Naive thymus-derived CD4-positive, alpha-beta T cell (primary cell): ENCODE measurements around the gene CAMK2A. TPM values are rescaled to one million over a fixed set of nuclear protein-coding genes. Genes with fewer than 3 reads are reported as not detected.
A peak's percentile ranks its signal among the peaks of the same experiment; 100 is the strongest.

ENCODE experiments used
- ATAC-seq: fragments of 150-1000 bp; cut with Tn5 transposase; 2 replicates; pipeline ENCODE4 v1.10.0; 2021; ENCODE audit warnings: mild to moderate bottlenecking, moderate library complexity
- CTCF ChIA-PET: fragments of 350-600 bp; sonication (Branson Sonifier 250); formaldehyde crosslinking; loops from one replicate; lab custom pipeline; 2021; ENCODE audit warnings: antibody characterized with exemption; lab: Charles Lee
- POLR2A ChIA-PET: fragments of 350-600 bp; sonication (Branson Sonifier 250); formaldehyde crosslinking; loops from one replicate; lab custom pipeline; 2021; ENCODE audit warnings: antibody characterized with exemption, inconsistent platforms; lab: Charles Lee
- DNase-seq, 9 donors: peaks; one replicate each; pipeline versions ENCODE4 v3.0.0 to v3.0.0-alpha.2; 2020 to 2022; ENCODE audit warnings: mixed read lengths in 1 of 9
- H3K27ac ChIP-seq: one replicate; pipeline ENCODE4 v1.7.0; 2013; ENCODE audit warnings: mild to moderate bottlenecking, low read depth, low read length, moderate library complexity
- H3K27me3 ChIP-seq, 2 donors: one replicate each; pipeline ENCODE4 v1.7.0; 2013; ENCODE audit warnings: low read length in 2 of 2, mild to moderate bottlenecking in 2 of 2, moderate library complexity in 2 of 2; ENCODE audit not compliant: control insufficient read depth in 2 of 2, insufficient read depth in 2 of 2
- H3K36me3 ChIP-seq, 3 experiments: 1 replicate in 2 of 3; 2 replicates in 1 of 3; pipeline ENCODE4 v1.7.0; 2013; ENCODE audit warnings: low read length in 3 of 3, mild to moderate bottlenecking in 3 of 3, moderate library complexity in 1 of 3; ENCODE audit not compliant: insufficient read depth in 3 of 3, control insufficient read depth in 2 of 3
- H3K4me1 ChIP-seq, 2 donors: one replicate each; pipeline ENCODE4 v1.7.0; 2013; ENCODE audit warnings: low read length in 2 of 2, mild to moderate bottlenecking in 2 of 2, moderate library complexity in 1 of 2; ENCODE audit not compliant: control insufficient read depth in 2 of 2, insufficient read depth in 2 of 2
- H3K4me3 ChIP-seq: 2 replicates; pipeline ENCODE4 v1.7.0; 2013; ENCODE audit warnings: mild to moderate bottlenecking, low read length
- H3K9me3 ChIP-seq, 3 experiments: 1 replicate in 2 of 3; 2 replicates in 1 of 3; pipeline ENCODE4 v1.7.0; 2013; ENCODE audit warnings: low read length in 3 of 3; ENCODE audit not compliant: control insufficient read depth in 2 of 3
- H3K27ac Mint-ChIP-seq, 9 donors: one replicate each; pipeline ENCODE4 v1.8.0; 2020 to 2022; ENCODE audit warnings: mixed read lengths in 9 of 9, mild to moderate bottlenecking in 8 of 9, moderate library complexity in 5 of 9, inconsistent platforms in 2 of 9
- H3K27me3 Mint-ChIP-seq, 5 donors: one replicate each; pipeline ENCODE4 v1.8.0; 2021 to 2022; ENCODE audit warnings: mixed read lengths in 5 of 5, mild to moderate bottlenecking in 1 of 5
- H3K36me3 Mint-ChIP-seq, 5 donors: one replicate each; pipeline ENCODE4 v1.8.0; 2020 to 2022; ENCODE audit warnings: mixed read lengths in 5 of 5, mild to moderate bottlenecking in 3 of 5, inconsistent platforms in 1 of 5
- H3K4me1 Mint-ChIP-seq, 7 donors: one replicate each; pipeline ENCODE4 v1.8.0; 2020 to 2022; ENCODE audit warnings: mixed read lengths in 7 of 7, mild to moderate bottlenecking in 3 of 7, inconsistent platforms in 1 of 7
- H3K4me3 Mint-ChIP-seq, 10 donors: one replicate each; pipeline ENCODE4 v1.8.0; 2020 to 2022; ENCODE audit warnings: mild to moderate bottlenecking in 10 of 10, mixed read lengths in 10 of 10, moderate library complexity in 6 of 10, inconsistent platforms in 2 of 10
- H3K9me3 Mint-ChIP-seq, 11 donors: one replicate each; pipeline ENCODE4 v1.8.0; 2020 to 2022; ENCODE audit warnings: mixed read lengths in 11 of 11, mild to moderate bottlenecking in 4 of 11, inconsistent platforms in 1 of 11, moderate library complexity in 1 of 11
- intact Hi-C, 2 donors: fragments of 100-400 bp; cut with micrococcal nuclease; formaldehyde crosslinking; loops; one replicate each; pipeline ENCODE4 v1.15.1; 2023
- polyA plus RNA-seq, 2 donors: library from polyadenylated mRNA; unstranded; fragments of 300-500 nt; fragmentation: Illumina TruSeq; gene quantifications; one replicate each; pipeline ENCODE4 v1.2.3, GENCODE V29; 2021
- total RNA-seq, 6 experiments: library from RNA in 5 of 6; stranded (reverse) in 5 of 6; gene quantifications; 1 replicate in 5 of 6; 2 replicates in 1 of 6; pipeline ENCODE4 v1.2.3 and lab custom pipeline; 2021 to 2026

The CAMK2A gene
- total RNA-seq: not detected
- not detected for polyA plus RNA-seq
- not detected for total RNA-seq (lab: John Stamatoyannopoulos, UW)

DNA sequence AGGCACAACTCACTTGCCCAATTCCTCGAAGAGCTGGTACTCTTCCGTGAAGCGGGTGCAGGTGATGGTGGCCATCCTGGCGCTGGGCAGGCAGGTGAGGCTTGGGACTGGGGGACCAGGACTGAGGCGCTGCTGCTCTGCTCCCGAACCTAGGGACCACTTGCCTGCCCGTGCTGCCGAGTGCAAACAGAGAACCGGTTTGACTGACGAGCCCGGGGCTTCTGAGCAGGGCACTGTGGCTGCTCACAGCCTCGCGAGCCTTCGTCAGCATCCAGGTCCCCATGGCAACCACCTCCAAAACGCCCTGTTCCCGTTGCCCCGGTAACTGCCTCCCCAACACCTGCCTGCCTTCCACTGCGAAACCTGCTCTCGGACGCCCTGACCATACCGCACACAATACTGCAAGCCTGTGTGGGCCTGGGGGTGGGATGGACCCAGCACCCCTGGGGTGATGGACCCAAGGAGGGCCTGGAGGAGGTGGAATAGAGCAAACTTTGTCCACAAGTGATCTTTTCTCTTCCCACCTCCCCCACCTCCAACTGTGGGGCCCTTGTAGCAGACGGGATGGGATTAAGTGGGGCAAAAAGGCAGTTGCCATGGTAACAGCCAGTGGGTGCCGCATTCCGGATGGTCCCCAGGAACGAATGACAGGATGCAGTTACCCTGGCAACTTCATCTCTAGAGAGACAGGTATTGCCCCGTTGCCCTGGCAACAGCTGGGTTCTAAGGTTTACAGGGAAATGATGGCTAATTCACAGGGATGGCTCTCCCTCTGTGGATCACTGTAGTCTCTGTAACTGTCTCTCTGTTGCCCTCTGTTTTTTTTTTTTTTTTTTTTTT lies at the start of gene CAMK2A:
CAMK2A (minus strand) TSS at position 223 of the 840 bp plus-strand sequence; CDS start at position 75, 148 bp downstream.
- peaks cover 0 to 7% (median 0%) of the 10 kb centered on the region in 5 donors for H3K27me3 Mint-ChIP-seq
- POLR2A ChIA-PET: no interaction called here

DNA sequence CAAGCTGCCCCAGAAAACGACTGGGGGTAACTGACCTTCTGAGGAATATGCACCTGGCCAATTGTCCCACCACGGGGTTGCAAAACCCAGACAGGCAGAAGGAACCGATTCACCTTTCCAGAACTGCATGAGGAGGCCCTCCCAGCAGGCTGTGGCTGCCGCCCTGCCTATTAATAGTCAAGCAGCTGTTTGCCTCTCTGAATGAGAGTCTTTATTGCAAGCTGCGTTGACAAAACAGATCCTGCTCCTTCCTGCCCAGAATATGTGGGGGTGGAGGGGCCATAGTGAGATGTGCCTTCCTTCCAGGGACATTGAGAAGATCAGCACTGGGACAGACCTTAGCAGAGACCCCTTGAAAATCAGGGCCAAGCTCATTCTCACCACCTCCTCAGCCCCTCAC lies 49.6 kb upstream of the CAMK2A start:
- no peaks in the 10 kb centered on the region for H3K36me3 Mint-ChIP-seq
- no peaks in the 10 kb centered on the region for H3K36me3 ChIP-seq
- no peaks in the 10 kb centered on the region for H3K27me3 ChIP-seq
- H3K9me3 ChIP-seq: no peaks in the 10 kb centered on the region
- DNase-seq (no peak), ATAC-seq (no peak)
- ChIA-PET CTCF (no interaction called here), POLR2A (interaction anchor here (0.7 kb wide), 1 partner anchor 20 kb away, joined by 3 read pairs; no protein-coding TSS in a partner anchor)
- H3K4me1 ChIP-seq: peaks cover 0 to 4% of the 10 kb centered on the region in 2 donors
- H3K4me3 ChIP-seq: no peak overlapping the region
- H3K4me1 Mint-ChIP-seq: peaks cover 0 to 22% (median 0%) of the 10 kb centered on the region in 7 donors
- peaks cover 0 to 3% (median 0%) of the 10 kb centered on the region in 11 donors for H3K9me3 Mint-ChIP-seq
- no peak overlapping the region for H3K27ac Mint-ChIP-seq
- no peak overlapping the region for H3K27ac ChIP-seq
- H3K27me3 Mint-ChIP-seq: peaks cover 0 to 4% (median 0%) of the 10 kb centered on the region in 5 donors
- no peak overlapping the region for H3K4me3 Mint-ChIP-seq
- intact Hi-C loops: no loop called here

More for the DNA sequence above, at the start of gene CAMK2A:
- Mint-ChIP-seq H3K4me1 (no peaks in the 10 kb centered on the region), H3K27ac (peak within 1 kb of the TSS in 1 of 9 donors; percentile 10), H3K9me3 (no peaks in the 10 kb centered on the region), H3K36me3 (no peaks in the 10 kb centered on the region), H3K4me3 (no peak within 1 kb of the TSS)
- Histone ChIP-seq H3K9me3 (no peaks in the 10 kb centered on the region), H3K27ac (no peak within 1 kb of the TSS), H3K36me3 (no peaks in the 10 kb centered on the region), H3K27me3 (no peaks in the 10 kb centered on the region), H3K4me3 (no peak within 1 kb of the TSS), H3K4me1 (no peaks in the 10 kb centered on the region)
- DNase-seq: no peak
- no peak for ATAC-seq
- intact Hi-C loops: loop anchor here in 1 of 2 donors (5.0 kb wide), 1 partner anchor 1363 kb away; no protein-coding TSS in a partner anchor
- CTCF ChIA-PET: no interaction called here

DNA sequence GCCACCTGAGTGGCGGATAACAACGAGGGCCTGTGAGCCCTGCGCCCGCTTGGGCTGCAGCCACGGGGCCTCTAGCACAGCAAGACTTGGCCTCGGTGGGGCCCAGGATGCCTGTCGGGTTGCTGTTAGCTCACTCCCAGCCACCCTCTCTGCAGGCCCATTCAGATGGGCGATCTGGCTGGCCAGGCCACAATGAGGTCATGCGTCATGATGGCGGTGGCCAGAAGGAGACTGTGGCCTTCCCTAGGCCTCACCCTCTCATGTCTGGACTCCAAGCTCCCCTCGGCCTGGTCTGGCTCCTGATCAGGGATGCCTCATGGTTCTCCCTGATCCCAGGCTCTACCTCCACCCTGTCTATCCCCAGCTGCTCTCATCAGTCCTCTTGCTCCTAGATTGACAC lies 49.0 kb upstream of the CAMK2A start:
- DNase-seq (no peak), ATAC-seq (no peak)
- H3K27ac Mint-ChIP-seq: no peak overlapping the region
- CTCF ChIA-PET: no interaction called here
- H3K36me3 Mint-ChIP-seq: no peaks in the 10 kb centered on the region
- Histone ChIP-seq H3K36me3 (no peaks in the 10 kb centered on the region), H3K27ac (no peak overlapping the region), H3K27me3 (no peaks in the 10 kb centered on the region), H3K4me3 (no peak overlapping the region), H3K9me3 (no peaks in the 10 kb centered on the region), H3K4me1 (peaks cover 0 to 4% of the 10 kb centered on the region in 2 donors)
- peaks cover 0 to 3% (median 0%) of the 10 kb centered on the region in 11 donors for H3K9me3 Mint-ChIP-seq
- H3K27me3 Mint-ChIP-seq: peaks cover 0 to 4% (median 0%) of the 10 kb centered on the region in 5 donors
- POLR2A ChIA-PET: no interaction called here
- intact Hi-C loops: no loop called here
- H3K4me3 Mint-ChIP-seq: no peak overlapping the region
- H3K4me1 Mint-ChIP-seq: peaks cover 0 to 22% (median 0%) of the 10 kb centered on the region in 7 donors

GRCh38 chr5:150335778-150336177 lies 46.2 kb upstream of the CAMK2A start:
- CTCF ChIA-PET: no interaction called here

DNA sequence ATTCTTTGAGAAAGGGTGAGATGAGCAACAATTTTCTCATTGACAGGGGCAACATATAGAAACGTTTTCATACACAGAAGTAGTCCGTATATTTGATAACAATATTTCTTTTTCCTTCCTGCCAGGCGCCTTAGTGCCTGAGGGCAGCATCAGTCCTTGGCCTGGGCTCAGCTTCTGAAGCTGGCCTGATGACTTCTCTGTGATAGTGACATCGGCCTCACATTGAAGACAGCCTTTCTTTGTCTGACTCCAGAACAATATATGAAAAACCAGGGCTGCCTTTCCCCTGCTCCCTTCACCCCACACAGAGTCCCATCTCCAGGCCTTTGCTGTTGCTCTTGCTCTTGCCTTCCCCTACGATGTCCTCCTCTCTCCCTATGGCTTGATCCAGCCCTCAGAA lies 43.8 kb upstream of the CAMK2A start:
- no peak for DNase-seq
- no peaks in the 10 kb centered on the region for H3K27me3 ChIP-seq
- no peak overlapping the region for H3K27ac ChIP-seq
- Mint-ChIP-seq H3K4me3 (no peak overlapping the region), H3K36me3 (no peaks in the 10 kb centered on the region), H3K9me3 (no peaks in the 10 kb centered on the region), H3K27me3 (peaks cover 0 to 9% (median 0%) of the 10 kb centered on the region in 5 donors), H3K4me1 (peaks cover 0 to 2% (median 0%) of the 10 kb centered on the region in 7 donors), H3K27ac (no peak overlapping the region)
- ATAC-seq: no peak
- H3K4me1 ChIP-seq: no peaks in the 10 kb centered on the region
- H3K9me3 ChIP-seq: no peaks in the 10 kb centered on the region
- intact Hi-C loops: no loop called here
- no peak overlapping the region for H3K4me3 ChIP-seq
- H3K36me3 ChIP-seq: no peaks in the 10 kb centered on the region
- POLR2A ChIA-PET: no interaction called here
- CTCF ChIA-PET: no interaction called here

More at GRCh38 chr5:150335778-150336177, 46.2 kb upstream of the CAMK2A start:
- Mint-ChIP-seq H3K36me3 (no peaks in the 10 kb centered on the region), H3K27me3 (peaks cover 0 to 4% (median 0%) of the 10 kb centered on the region in 5 donors), H3K4me3 (no peak overlapping the region), H3K4me1 (peaks cover 0 to under 1% (median 0%) of the 10 kb centered on the region in 7 donors), H3K27ac (no peak overlapping the region), H3K9me3 (no peaks in the 10 kb centered on the region)
- Histone ChIP-seq H3K27me3 (no peaks in the 10 kb centered on the region), H3K27ac (no peak overlapping the region), H3K4me3 (no peak overlapping the region), H3K4me1 (no peaks in the 10 kb centered on the region), H3K36me3 (no peaks in the 10 kb centered on the region), H3K9me3 (no peaks in the 10 kb centered on the region)
- no peak for DNase-seq
- POLR2A ChIA-PET: no interaction called here
- intact Hi-C loops: no loop called here
- ATAC-seq: no peak

GRCh38 chr5:150329881-150330876 lies 40.6 kb upstream of the CAMK2A start:
- DNase-seq: no peak
- Mint-ChIP-seq H3K9me3 (no peaks in the 10 kb centered on the region), H3K27me3 (peaks cover 0 to 9% (median 0%) of the 10 kb centered on the region in 5 donors), H3K4me3 (no peak overlapping the region), H3K4me1 (peaks cover 0 to 2% (median 0%) of the 10 kb centered on the region in 7 donors), H3K36me3 (no peaks in the 10 kb centered on the region), H3K27ac (peak overlapping the region in 2 of 9 donors; percentile 15 to 63)
- Histone ChIP-seq H3K4me1 (no peaks in the 10 kb centered on the region), H3K27me3 (no peaks in the 10 kb centered on the region), H3K36me3 (no peaks in the 10 kb centered on the region), H3K27ac (no peak overlapping the region), H3K4me3 (no peak overlapping the region), H3K9me3 (no peaks in the 10 kb centered on the region)
- ATAC-seq: no peak
- ChIA-PET CTCF (no interaction called here), POLR2A (no interaction called here)
- intact Hi-C loops: no loop called here
